Fibroblast of lung (primary cell): ENCODE measurements around the gene DCTPP1.

Experiments
- CTCF ChIP-seq, 2 donors: IDR thresholded peaks in 1 of 2; conservative IDR thresholded peaks in 1 of 2; 1 replicate in 1 of 2; 2 replicates in 1 of 2; pipeline ENCODE4 v1.5.1; 2011 to 2012; ENCODE audit warnings: low read length in 2 of 2, control low read depth in 1 of 2, inconsistent platforms in 1 of 2, low read depth in 1 of 2, mild to moderate bottlenecking in 1 of 2
- EZH2 ChIP-seq: IDR thresholded peaks from 2 replicates; pipeline ENCODE4 v1.5.1; 2012; ENCODE audit warnings: low read length, control low read depth, mild to moderate bottlenecking; ENCODE audit errors: missing control alignments

GRCh38 chr16:30445408-30446202 lies 15.8 kb upstream of the DCTPP1 start, which contains the start of gene SEPHS2:
- TF ChIP-seq CTCF (conservative IDR thresholded peaks at IDR 0.05 in 1 of 2, IDR thresholded peaks at IDR 0.05 in 1 of 2; ENCODE audit: low read depth in 1 of 2, low read length in 2 of 2) (peak; percentile 40), EZH2 (no peak)
